Upper lobe of left lung (tissue), 6 donors: Measurements from ENCODE around the gene TRMT61A. TPM values are rescaled to one million over a fixed set of nuclear protein-coding genes. Genes with fewer than 3 reads are reported as not detected.
A peak's percentile ranks its signal among the peaks of the same experiment; 100 is the strongest.

Experiments used
- ATAC-seq, 2 donors: fragments of 200-7000 bp; cut with Tn5 transposase; one replicate each; pipeline ENCODE4 v1.9.1; 2022; ENCODE audit warnings: mild to moderate bottlenecking in 2 of 2, moderate library complexity in 2 of 2; ENCODE audit not compliant: low FRiP score in 2 of 2
- DNase-seq, 2 donors: peaks; one replicate each; pipeline ENCODE4 v3.0.0-alpha.2; 2019 to 2020
- H3K27ac ChIP-seq, 4 donors: fragments of 200-600 bp; sonication (generic); one replicate each; pipeline ENCODE4 v1.5.1; 2016 to 2019
- H3K27me3 ChIP-seq, 4 donors: fragments of 200-600 bp; sonication (generic); one replicate each; pipeline ENCODE4 v1.5.1; 2017 to 2019
- H3K36me3 ChIP-seq, 4 donors: fragments of 200-600 bp; sonication (generic); one replicate each; pipeline ENCODE4 v1.5.1; 2016 to 2019
- H3K4me1 ChIP-seq, 4 donors: fragments of 200-600 bp; sonication (generic); one replicate each; pipeline ENCODE4 v1.5.1; 2018 to 2019
- H3K4me3 ChIP-seq, 4 donors: fragments of 200-600 bp; sonication (generic); one replicate each; pipeline ENCODE4 v1.5.1; 2017 to 2019; ENCODE audit warnings: mild to moderate bottlenecking in 2 of 4, moderate library complexity in 1 of 4
- H3K9me3 ChIP-seq, 4 donors: fragments of 200-600 bp; sonication (generic); one replicate each; pipeline ENCODE4 v1.5.1; 2018 to 2019
- EP300 ChIP-seq, 4 donors: sonication (generic); formaldehyde crosslinking; IDR thresholded peaks; one replicate each; pipeline ENCODE4 v1.5.1; 2017; ENCODE audit warnings: antibody characterized with exemption in 4 of 4, control low read depth in 2 of 4
- POLR2A ChIP-seq, 4 donors: fragments of 450-650 bp; IDR thresholded peaks; one replicate each; pipeline ENCODE4 v1.5.1; 2016 to 2017; ENCODE audit warnings: antibody characterized with exemption in 4 of 4, mild to moderate bottlenecking in 2 of 4
- POLR2AphosphoS5 ChIP-seq, 2 donors: sonication (generic); formaldehyde crosslinking; IDR thresholded peaks; one replicate each; pipeline ENCODE4 v1.5.1; 2017; ENCODE audit warnings: antibody characterized with exemption in 2 of 2
- WGBS, 2 donors: methylation state at CpG; one replicate each; pipeline ENCODE4 v1.1.5; 2017 to 2018; 5-methylcytosine and 5-hydroxymethylcytosine counted together
- total RNA-seq, 6 donors: library from RNA; depleted of rRNA in 4 of 6; stranded (reverse); fragments of >200 nt in 4 of 6; gene quantifications; one replicate each; pipeline versions ENCODE4 v1.1.0 to v1.2.1, GENCODE V29; 2016 to 2021
- TF ChIP-seq, protein P1 (sequence below), 6 experiments: fragments of 450-650 bp in 4 of 6; fragments of 200-600 bp in 2 of 6; sonication (generic) in 2 of 6; IDR thresholded peaks; one replicate each; pipeline ENCODE4 v1.5.1; 2016 to 2019; ENCODE audit warnings: antibody characterized with exemption in 6 of 6
- donor health status: DM: no; HTN: no; CAD: no; lungs with moderate emphysema.
- donor health status: DM: no; HTN: yes; CAD: no; lungs with severe emphysema.

TRMT61A gene
- total RNA-seq, 6 donors from 2014 or later, result 6.7 to 25.1 (median 15.0) TPM

DNA sequence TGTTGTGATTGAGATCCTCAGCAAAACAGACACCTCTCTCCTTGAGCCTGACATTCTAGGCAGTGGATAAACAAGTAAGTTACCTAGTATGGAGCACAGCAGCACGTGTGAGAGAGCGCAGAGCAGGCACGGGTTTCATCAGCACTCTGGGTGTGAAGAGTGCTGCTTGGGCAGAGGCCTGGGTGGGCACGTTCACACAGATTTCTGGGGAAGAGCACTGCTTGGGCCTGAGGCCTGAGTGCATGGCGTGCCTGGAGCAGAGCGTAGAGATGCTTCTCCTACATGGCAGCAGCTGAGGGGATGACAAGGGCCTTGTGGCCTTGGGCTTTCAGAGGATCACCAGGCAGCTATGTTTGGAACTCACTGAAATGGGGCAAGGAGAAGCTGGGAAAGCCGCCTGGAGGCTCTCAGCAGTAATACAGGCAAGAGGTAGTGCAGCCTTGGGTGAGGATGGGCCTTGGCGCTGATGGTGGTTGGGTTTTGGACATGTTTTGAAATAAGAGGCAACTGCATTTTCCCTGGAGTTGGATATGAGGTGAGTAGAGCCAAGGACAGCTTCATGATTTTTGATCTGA is 23.9 kb upstream of the TRMT61A start:
- Histone ChIP-seq H3K27me3 (no peaks in the 10 kb centered on the region), H3K9me3 (no peaks in the 10 kb centered on the region), H3K27ac (no peak overlapping the region), H3K36me3 (peaks cover 20 to 85% (median 61%) of the 10 kb centered on the region in 4 donors), H3K4me3 (no peak overlapping the region), H3K4me1 (peaks cover 0 to 9% (median 5%) of the 10 kb centered on the region in 4 donors)
- 81 to 93% methylated on average over 7 to 8 of the region's 8 CpGs for WGBS, 2 donors
- peak in 1 of 2 donors; percentile 19 for DNase-seq
- no peak for TF ChIP-seq POLR2A (IDR thresholded peaks at IDR 0.05)
- TF ChIP-seq, protein P1, sequence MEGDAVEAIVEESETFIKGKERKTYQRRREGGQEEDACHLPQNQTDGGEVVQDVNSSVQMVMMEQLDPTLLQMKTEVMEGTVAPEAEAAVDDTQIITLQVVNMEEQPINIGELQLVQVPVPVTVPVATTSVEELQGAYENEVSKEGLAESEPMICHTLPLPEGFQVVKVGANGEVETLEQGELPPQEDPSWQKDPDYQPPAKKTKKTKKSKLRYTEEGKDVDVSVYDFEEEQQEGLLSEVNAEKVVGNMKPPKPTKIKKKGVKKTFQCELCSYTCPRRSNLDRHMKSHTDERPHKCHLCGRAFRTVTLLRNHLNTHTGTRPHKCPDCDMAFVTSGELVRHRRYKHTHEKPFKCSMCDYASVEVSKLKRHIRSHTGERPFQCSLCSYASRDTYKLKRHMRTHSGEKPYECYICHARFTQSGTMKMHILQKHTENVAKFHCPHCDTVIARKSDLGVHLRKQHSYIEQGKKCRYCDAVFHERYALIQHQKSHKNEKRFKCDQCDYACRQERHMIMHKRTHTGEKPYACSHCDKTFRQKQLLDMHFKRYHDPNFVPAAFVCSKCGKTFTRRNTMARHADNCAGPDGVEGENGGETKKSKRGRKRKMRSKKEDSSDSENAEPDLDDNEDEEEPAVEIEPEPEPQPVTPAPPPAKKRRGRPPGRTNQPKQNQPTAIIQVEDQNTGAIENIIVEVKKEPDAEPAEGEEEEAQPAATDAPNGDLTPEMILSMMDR (IDR thresholded peaks at IDR 0.05), result no peak
- TF ChIP-seq POLR2AphosphoS5 (IDR thresholded peaks at IDR 0.05), result no peak
- TF ChIP-seq EP300 (IDR thresholded peaks at IDR 0.05), result no peak
- no peak for ATAC-seq

DNA sequence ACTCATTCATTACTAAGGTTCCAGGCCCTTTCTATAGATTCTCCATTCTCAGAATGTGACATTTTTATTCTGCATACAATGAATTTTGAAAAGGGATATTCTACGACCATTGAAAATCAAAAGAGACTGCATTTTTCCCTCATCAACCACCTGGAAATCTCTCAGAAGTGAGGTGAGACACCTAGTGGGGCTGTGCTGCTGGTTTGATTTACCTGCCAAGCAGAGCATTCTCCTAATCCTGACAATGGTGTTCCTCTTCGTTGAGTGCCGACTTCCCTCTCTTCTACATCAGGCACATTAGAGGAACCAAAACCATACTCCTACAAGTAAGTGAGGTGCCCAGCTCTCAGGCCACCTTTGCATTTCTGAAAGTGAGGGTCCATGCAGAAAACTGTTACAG is 21.2 kb upstream of the TRMT61A start:
- peaks cover 16 to 75% (median 54%) of the 10 kb centered on the region in 4 donors for H3K36me3 ChIP-seq
- 74 to 81% methylated on average over 3 of the region's 3 CpGs for WGBS, 2 donors
- no peaks in the 10 kb centered on the region for H3K9me3 ChIP-seq

DNA sequence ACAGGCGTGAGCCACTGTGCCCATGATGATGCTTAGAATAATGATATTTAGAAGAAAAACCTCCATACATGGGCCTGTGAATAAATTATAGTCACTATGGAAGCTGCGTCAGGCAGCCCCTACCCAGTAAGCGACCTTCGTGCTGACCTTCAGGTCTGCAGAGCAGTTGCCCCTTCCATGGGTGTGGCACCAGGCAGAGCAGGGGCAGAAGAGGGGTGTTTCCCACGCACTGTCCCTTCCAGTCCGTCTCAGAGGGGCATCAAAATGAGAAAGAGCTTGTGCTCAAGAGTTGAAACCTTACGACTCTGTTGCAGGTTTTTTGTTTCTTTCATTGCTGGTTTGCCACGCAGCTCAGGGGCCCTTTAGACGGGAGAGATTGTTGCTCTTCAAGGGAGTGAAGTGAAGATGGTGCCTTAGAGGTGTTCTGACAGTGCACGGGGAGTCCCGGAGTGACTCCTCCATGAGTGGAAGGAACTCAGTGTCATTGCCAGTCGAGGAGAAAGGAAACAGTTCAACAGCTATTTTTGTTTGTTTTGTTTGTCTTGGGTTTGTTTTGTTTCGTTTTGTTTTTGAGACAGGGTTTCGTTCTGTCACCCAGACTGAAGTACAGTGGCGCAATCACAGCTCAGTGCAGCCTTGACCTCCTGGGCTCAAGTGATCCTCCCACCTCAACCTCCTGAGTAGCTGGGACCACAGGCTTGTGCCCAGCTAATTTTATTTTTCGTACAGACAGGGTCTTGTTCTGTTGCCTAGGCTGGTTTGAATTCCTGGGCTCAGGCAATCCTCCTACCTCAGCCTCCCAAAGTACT is 20.3 kb upstream of the TRMT61A start:
- no peaks in the 10 kb centered on the region for H3K27me3 ChIP-seq
- no peak for DNase-seq
- H3K9me3 ChIP-seq, result no peaks in the 10 kb centered on the region
- H3K4me3 ChIP-seq, result no peak overlapping the region
- H3K27ac ChIP-seq, result peak overlapping the region in 1 of 4 donors; percentile 35
- H3K36me3 ChIP-seq, result peaks cover 7 to 65% (median 45%) of the 10 kb centered on the region in 4 donors
- TF ChIP-seq POLR2AphosphoS5 (IDR thresholded peaks at IDR 0.05) (no peak), EP300 (IDR thresholded peaks at IDR 0.05) (no peak)
- TF ChIP-seq, protein P1 (IDR thresholded peaks at IDR 0.05), result no peak
- 77 to 79% methylated on average over 16 of the region's 16 CpGs for WGBS, 2 donors
- H3K4me1 ChIP-seq, result peaks cover 8 to 20% (median 13%) of the 10 kb centered on the region in 4 donors
- ATAC-seq, result no peak

More for the DNA sequence above, 21.2 kb upstream of the TRMT61A start:
- ATAC-seq (no peak), DNase-seq (peak in 1 of 2 donors; percentile 4)
- H3K4me3 ChIP-seq, result no peak overlapping the region
- no peak overlapping the region for H3K27ac ChIP-seq
- TF ChIP-seq POLR2A (IDR thresholded peaks at IDR 0.05), result no peak
- TF ChIP-seq EP300 (IDR thresholded peaks at IDR 0.05), result no peak
- no peak for TF ChIP-seq POLR2AphosphoS5 (IDR thresholded peaks at IDR 0.05)
- TF ChIP-seq, protein P1 (IDR thresholded peaks at IDR 0.05), result no peak
- peaks cover 0 to 10% (median 4%) of the 10 kb centered on the region in 4 donors for H3K4me1 ChIP-seq
- no peaks in the 10 kb centered on the region for H3K27me3 ChIP-seq

DNA sequence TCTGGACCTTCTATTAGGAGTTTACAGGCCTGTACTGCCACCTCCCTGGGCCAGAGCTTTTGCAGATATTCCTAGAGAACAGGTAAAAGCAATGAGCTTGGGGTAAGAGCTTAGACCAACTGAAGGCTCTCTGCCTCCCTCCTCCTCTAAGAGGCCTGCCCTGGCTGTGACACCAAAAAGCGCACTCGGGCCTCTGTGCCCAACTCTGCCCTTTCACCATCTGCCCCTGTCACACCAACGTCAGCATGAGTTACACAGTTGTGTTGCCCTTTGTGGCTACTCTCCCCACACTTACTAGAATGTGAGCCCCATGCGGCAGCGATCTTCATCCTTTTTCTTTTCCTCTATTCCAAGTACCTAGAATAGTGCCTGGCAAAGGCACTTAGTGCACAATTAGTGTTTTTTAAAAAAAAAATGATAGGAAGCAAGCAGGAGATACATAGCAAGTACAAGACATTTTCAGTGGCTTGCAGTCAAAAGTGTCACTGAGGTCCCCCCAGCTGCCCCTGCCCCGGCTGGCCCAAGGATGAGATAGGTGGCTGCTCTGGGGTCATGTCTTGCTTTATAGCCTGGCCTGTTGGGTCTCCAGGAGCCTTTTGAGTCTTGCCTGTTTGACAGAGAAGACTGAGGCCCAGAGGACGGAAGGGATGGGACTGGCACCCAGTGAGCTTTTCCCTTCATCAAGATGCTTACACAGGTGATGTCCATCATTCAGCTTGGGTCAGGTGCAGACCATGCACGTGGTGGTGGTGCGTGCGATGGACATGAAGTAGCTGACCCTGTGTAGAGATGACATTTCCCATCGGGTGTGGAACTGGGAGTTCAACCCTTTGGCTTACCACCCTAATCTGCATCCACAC is 18.9 kb upstream of the TRMT61A start:
- WGBS, 2 donors, result 93 to 97% methylated on average over 10 to 11 of the region's 11 CpGs
- H3K36me3 ChIP-seq, result peaks cover 0 to 52% (median 31%) of the 10 kb centered on the region in 4 donors
- TF ChIP-seq POLR2A (IDR thresholded peaks at IDR 0.05) (no peak), EP300 (IDR thresholded peaks at IDR 0.05) (no peak), POLR2AphosphoS5 (IDR thresholded peaks at IDR 0.05) (no peak)
- TF ChIP-seq, protein P1 (IDR thresholded peaks at IDR 0.05), result no peak
- H3K4me1 ChIP-seq, result peaks cover 10 to 23% (median 15%) of the 10 kb centered on the region in 4 donors
- H3K27ac ChIP-seq, result no peak overlapping the region
- H3K9me3 ChIP-seq, result no peaks in the 10 kb centered on the region
- H3K4me3 ChIP-seq, result no peak overlapping the region
- no peak for DNase-seq
- ATAC-seq, result no peak
- H3K27me3 ChIP-seq, result no peaks in the 10 kb centered on the region
